Upper lobe of right lung (tissue), 1 donor: ENCODE data around the gene DFFA. TPM values are rescaled to one million over a fixed set of nuclear protein-coding genes. Genes with fewer than 3 reads are reported as not detected.

ENCODE experiments used
- ATAC-seq: fragments of 200-7000 bp; cut with Tn5 transposase; one replicate; pipeline ENCODE4 v1.9.1; 2020; ENCODE audit warnings: mild to moderate bottlenecking, moderate library complexity
- DNase-seq: peaks from one replicate; pipeline ENCODE4 v3.0.0-alpha.2; 2020
- H3K27ac ChIP-seq: fragments of 200-600 bp; one replicate; pipeline ENCODE4 v1.8.0; 2022
- H3K27me3 ChIP-seq: fragments of 200-600 bp; one replicate; pipeline ENCODE4 v1.8.0; 2022; ENCODE audit warnings: mild to moderate bottlenecking
- H3K36me3 ChIP-seq: fragments of 200-600 bp; one replicate; pipeline ENCODE4 v1.8.0; 2022
- H3K4me1 ChIP-seq: fragments of 200-600 bp; one replicate; pipeline ENCODE4 v1.8.0; 2022
- H3K4me3 ChIP-seq: fragments of 200-600 bp; one replicate; pipeline ENCODE4 v1.8.0; 2022; ENCODE audit warnings: mild to moderate bottlenecking
- H3K9me3 ChIP-seq: fragments of 200-600 bp; one replicate; pipeline ENCODE4 v1.8.0; 2022
- CTCF ChIP-seq: fragments of 200-600 bp; IDR thresholded peaks from one replicate; pipeline ENCODE4 v1.8.0; 2022; ENCODE audit warnings: antibody characterized with exemption
- intact Hi-C: fragments of 100-400 bp; cut with DNase I; formaldehyde crosslinking; loops from one replicate; pipeline ENCODE4 v1.11.0; 2022
- total RNA-seq: library from RNA; stranded (reverse); fragmentation: NEBNext Ultra II Directional; extraction: Animal tissue kit (Norgen Biotek cat#: 25700); gene quantifications from one replicate; pipeline ENCODE4 v1.2.1, GENCODE V29; 2021
- donor health status: DM: no; HTN: yes; CAD: no; lungs with severe emphysema.

The DFFA gene
- total RNA-seq, 1 donor from 2014 or later: 36.9 TPM

DNA sequence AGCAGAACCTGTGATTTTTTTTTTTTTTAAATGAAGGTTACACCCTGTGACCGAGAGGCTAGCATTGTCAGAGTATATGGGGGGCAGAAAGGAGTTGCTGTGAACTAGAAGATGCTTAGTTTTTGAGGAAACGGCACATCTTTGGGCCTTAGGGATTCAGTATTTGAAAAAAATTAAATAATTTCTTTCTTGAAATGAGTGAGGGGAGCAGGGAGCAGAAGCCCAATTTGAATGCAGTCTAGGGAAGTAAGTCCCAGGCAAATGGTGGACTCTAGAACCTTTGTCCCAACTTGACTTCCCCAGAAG is 45.3 kb upstream of the DFFA start:
- ATAC-seq: no peak
- Histone ChIP-seq H3K9me3 (no peaks in the 10 kb centered on the region), H3K4me1 (peaks cover 31% of the 10 kb centered on the region), H3K36me3 (no peaks in the 10 kb centered on the region), H3K27me3 (no peaks in the 10 kb centered on the region), H3K4me3 (no peak overlapping the region), H3K27ac (peak overlapping the region; percentile 43)
- no peak for TF ChIP-seq CTCF
- intact Hi-C loops: no loop called here
- DNase-seq: no peak

GRCh38 chr1:10516925-10517676 is 44.8 kb upstream of the DFFA start:
- no peak overlapping the region for H3K4me3 ChIP-seq
- H3K9me3 ChIP-seq: no peaks in the 10 kb centered on the region
- no peaks in the 10 kb centered on the region for H3K27me3 ChIP-seq
- no peak for TF ChIP-seq CTCF
- no peak for DNase-seq
- intact Hi-C loops: no loop called here
- peaks cover 31% of the 10 kb centered on the region for H3K4me1 ChIP-seq
- H3K27ac ChIP-seq: peak overlapping the region; percentile 43
- peak; percentile 21 for ATAC-seq
- H3K36me3 ChIP-seq: no peaks in the 10 kb centered on the region

GRCh38 chr1:10515976-10516750 is 43.8 kb upstream of the DFFA start:
- Histone ChIP-seq H3K9me3 (no peaks in the 10 kb centered on the region), H3K4me1 (peaks cover 39% of the 10 kb centered on the region), H3K36me3 (no peaks in the 10 kb centered on the region), H3K4me3 (no peak overlapping the region), H3K27me3 (no peaks in the 10 kb centered on the region), H3K27ac (peak overlapping the region; percentile 43)
- ATAC-seq (no peak), DNase-seq (no peak)
- TF ChIP-seq CTCF: no peak
- intact Hi-C loops: no loop called here

- H3K27ac ChIP-seq: peak overlapping the region; percentile 43
- peaks cover 46% of the 10 kb centered on the region for H3K4me1 ChIP-seq
- H3K27me3 ChIP-seq: no peaks in the 10 kb centered on the region
- no peak for TF ChIP-seq CTCF
- ATAC-seq: peak; percentile 66
- H3K4me3 ChIP-seq: no peak overlapping the region
- no peaks in the 10 kb centered on the region for H3K9me3 ChIP-seq
- no peak for DNase-seq
- intact Hi-C loops: no loop called here
- no peaks in the 10 kb centered on the region for H3K36me3 ChIP-seq
Measured at GRCh38 chr1:10515301-10515975, 43.1 kb upstream of the DFFA start.

GRCh38 chr1:10514490-10515235 is 42.3 kb upstream of the DFFA start:
- H3K4me3 ChIP-seq: no peak overlapping the region
- H3K4me1 ChIP-seq: peaks cover 54% of the 10 kb centered on the region
- TF ChIP-seq CTCF: peak; percentile 51
- peak; percentile 45 for ATAC-seq
- intact Hi-C loops: no loop called here
- no peaks in the 10 kb centered on the region for H3K27me3 ChIP-seq
- DNase-seq: no peak
- peak overlapping the region; percentile 43 for H3K27ac ChIP-seq
- H3K9me3 ChIP-seq: no peaks in the 10 kb centered on the region
- no peaks in the 10 kb centered on the region for H3K36me3 ChIP-seq
